DMS114 treated with DMSO at 0.1 percent for 48 hours (cell line): ENCODE measurements around the gene FUT8.
"Not testable (repeated sequence)": the region's sequence is repeated elsewhere in the genome, so short reads cannot be mapped to it uniquely, and the experiment has no call there.

ENCODE experiments used
- DNase-seq: peaks from one replicate; lab custom pipeline; 2025; ENCODE audit not compliant: unreplicated experiment; lab: John Stamatoyannopoulos, UW

The FUT8 gene

GRCh38 chr14:65703521-65703920 is 291.0 kb downstream of the FUT8 start:
- no peak for DNase-seq

- DNase-seq = no peak
Observed at GRCh38 chr14:65703996-65704395, 291.5 kb downstream of the FUT8 start.

GRCh38 chr14:65704437-65704836 is 291.9 kb downstream of the FUT8 start:
- DNase-seq = no peak

- DNase-seq = no peak
Observed at GRCh38 chr14:65704850-65705249, 292.3 kb downstream of the FUT8 start.

GRCh38 chr14:65709576-65709975 is 297.0 kb downstream of the FUT8 start:
- DNase-seq = no peak

GRCh38 chr14:65716813-65717212 is 304.3 kb downstream of the FUT8 start:
- not testable (repeated sequence) for DNase-seq

- not testable (repeated sequence) for DNase-seq
Observed at GRCh38 chr14:65717384-65717915, 304.9 kb downstream of the FUT8 start.

- DNase-seq = no peak
Observed at GRCh38 chr14:65718629-65719028, 306.1 kb downstream of the FUT8 start.

- no peak for DNase-seq
Observed at GRCh38 chr14:65720171-65720570, 307.6 kb downstream of the FUT8 start.

- DNase-seq = no peak
Observed at GRCh38 chr14:65720743-65721142, 308.2 kb downstream of the FUT8 start.

GRCh38 chr14:65723348-65723747 is 310.8 kb downstream of the FUT8 start:
- no peak for DNase-seq

- no peak for DNase-seq
Observed at GRCh38 chr14:65728604-65729003, 316.1 kb downstream of the FUT8 start.

- DNase-seq = no peak
Observed at GRCh38 chr14:65729566-65729965, 317.0 kb downstream of the FUT8 start.

- DNase-seq = no peak
Observed at GRCh38 chr14:65731933-65732506, 319.5 kb downstream of the FUT8 start.

- no peak for DNase-seq
Observed at GRCh38 chr14:65738339-65738738, 325.8 kb downstream of the FUT8 start.

GRCh38 chr14:65745396-65746190 is 333.1 kb downstream of the FUT8 start:
- DNase-seq = no peak

GRCh38 chr14:65748796-65749195 is 336.3 kb downstream of the FUT8 start:
- DNase-seq = no peak

GRCh38 chr14:65749287-65749686 is 336.8 kb downstream of the FUT8 start:
- no peak for DNase-seq

GRCh38 chr14:65750906-65751305 is 338.4 kb downstream of the FUT8 start:
- DNase-seq = no peak

- DNase-seq = no peak
Observed at GRCh38 chr14:65751510-65751909, 339.0 kb downstream of the FUT8 start.

- DNase-seq = no peak
Observed at GRCh38 chr14:65753061-65753460, 340.5 kb downstream of the FUT8 start.

- DNase-seq = no peak
Observed at GRCh38 chr14:65755331-65755730, 342.8 kb downstream of the FUT8 start.
